GM23338 (cell line): ENCODE results near the gene FRAS1. TPM values are rescaled to one million over a fixed set of nuclear protein-coding genes. Genes with fewer than 3 reads are reported as not detected.

Experiments used
- ATAC-seq: fragments of 200-7000 bp; cut with Tn5 transposase; 3 replicates; pipeline ENCODE4 v1.9.1; 2020
- DNase-seq: peaks from one replicate; pipeline ENCODE4 v3.0.0-alpha.2; 2015; ENCODE audit warnings: low spot score
- H2AFZ ChIP-seq: fragments of 200-600 bp; sonication (generic); 2 replicates; pipeline ENCODE4 v1.8.0; 2016; ENCODE audit warnings: antibody characterized with exemption, mild to moderate bottlenecking, moderate library complexity
- H3F3A ChIP-seq: fragments of 200-600 bp; sonication (generic); replicated peaks from 2 replicates; pipeline ENCODE4 v1.8.0; 2017; ENCODE audit warnings: antibody characterized with exemption, mixed run types, low read depth
- H3K27ac ChIP-seq: fragments of 200-600 bp; sonication (generic); 2 replicates; pipeline ENCODE4 v1.6.1; 2016; ENCODE audit warnings: low read depth
- H3K27me3 ChIP-seq: fragments of 200-600 bp; sonication (generic); 2 replicates; pipeline ENCODE4 v1.8.0; 2016; ENCODE audit warnings: mild to moderate bottlenecking, mixed run types, moderate library complexity; ENCODE audit not compliant: insufficient read depth
- H3K36me3 ChIP-seq: fragments of 200-600 bp; sonication (generic); 2 replicates; pipeline ENCODE4 v1.8.0; 2016; ENCODE audit warnings: mild to moderate bottlenecking; ENCODE audit not compliant: insufficient read depth
- H3K4me1 ChIP-seq: fragments of 200-600 bp; sonication (generic); 2 replicates; pipeline ENCODE4 v1.8.0; 2016; ENCODE audit warnings: mild to moderate bottlenecking, moderate library complexity; ENCODE audit not compliant: insufficient read depth
- H3K4me2 ChIP-seq: fragments of 200-600 bp; sonication (generic); 2 replicates; pipeline ENCODE4 v1.7.1; 2017; ENCODE audit warnings: mixed run types
- H3K4me3 ChIP-seq: fragments of 200-600 bp; sonication (generic); 2 replicates; pipeline ENCODE4 v1.6.1; 2016; ENCODE audit warnings: mixed run types
- H3K79me2 ChIP-seq: fragments of 200-600 bp; sonication (generic); replicated peaks from 2 replicates; pipeline ENCODE4 v1.8.0; 2017; ENCODE audit warnings: mild to moderate bottlenecking; ENCODE audit not compliant: insufficient read depth
- H3K9me2 ChIP-seq: fragments of 200-600 bp; sonication (generic); 2 replicates; pipeline ENCODE4 v1.8.0; 2017; ENCODE audit not compliant: insufficient read depth
- H4K20me1 ChIP-seq: fragments of 200-600 bp; sonication (generic); replicated peaks from 2 replicates; pipeline ENCODE4 v1.8.0; 2017; ENCODE audit warnings: mild to moderate bottlenecking; ENCODE audit not compliant: insufficient read depth
- H3K27ac Mint-ChIP-seq: 2 replicates; pipeline ENCODE4 v1.8.0; 2020; ENCODE audit warnings: inconsistent platforms, mild to moderate bottlenecking, moderate library complexity, mixed read lengths
- H3K27me3 Mint-ChIP-seq: 3 replicates; pipeline ENCODE4 v1.8.0; 2022; ENCODE audit warnings: low read depth, mild to moderate bottlenecking, moderate library complexity, mixed read lengths, inconsistent platforms; ENCODE audit not compliant: insufficient read depth, poor library complexity
- H3K36me3 Mint-ChIP-seq: 3 replicates; pipeline ENCODE4 v1.8.0; 2021; ENCODE audit warnings: low read depth, mild to moderate bottlenecking, inconsistent platforms, moderate library complexity, mixed read lengths
- H3K4me1 Mint-ChIP-seq: 3 replicates; pipeline ENCODE4 v1.8.0; 2020; ENCODE audit warnings: mild to moderate bottlenecking, inconsistent platforms, mixed read lengths
- H3K4me3 Mint-ChIP-seq: 3 replicates; pipeline ENCODE4 v1.8.0; 2021; ENCODE audit warnings: moderate library complexity, mild to moderate bottlenecking, inconsistent platforms, mixed read lengths
- H3K9me3 Mint-ChIP-seq: 3 replicates; pipeline ENCODE4 v1.8.0; 2020; ENCODE audit warnings: moderate library complexity, mild to moderate bottlenecking, inconsistent platforms, mixed read lengths
- CREB1 ChIP-seq: fragments of 250-450 bp; sonication (Bioruptor Pico); IDR thresholded peaks from 2 replicates; pipeline ENCODE4 v1.5.0; 2020; ENCODE audit warnings: low read depth, mild to moderate bottlenecking, moderate library complexity
- CTCF ChIP-seq, 2 experiments: fragments of 200-600 bp in 1 of 2; sonication (generic) in 1 of 2; conservative IDR thresholded peaks; 2 replicates each; pipeline versions ENCODE4 v1.5.1 to v1.6.1; 2016 to 2017; ENCODE audit warnings: antibody characterized with exemption in 2 of 2, low read depth in 2 of 2, mild to moderate bottlenecking in 2 of 2, moderate library complexity in 1 of 2
- EZH2 ChIP-seq: fragments of 200-600 bp; sonication (generic); IDR thresholded peaks from one replicate; pipeline ENCODE4 v1.8.0; 2017; ENCODE audit warnings: antibody characterized with exemption, mild to moderate bottlenecking, low read depth; ENCODE audit not compliant: unreplicated experiment
- EZH2phosphoT487 ChIP-seq: fragments of 200-600 bp; sonication (generic); IDR thresholded peaks from one replicate; pipeline ENCODE4 v1.8.1; 2018; ENCODE audit warnings: antibody characterized with exemption; ENCODE audit not compliant: unreplicated experiment
- JUNB ChIP-seq: IDR thresholded peaks from one replicate; pipeline ENCODE4 v1.6.1; 2016; ENCODE audit warnings: antibody characterized with exemption; ENCODE audit not compliant: unreplicated experiment
- NANOG ChIP-seq: IDR thresholded peaks from 2 replicates; pipeline ENCODE4 v1.6.1; 2016; ENCODE audit warnings: antibody characterized with exemption, borderline replicate concordance
- POLR2AphosphoS5 ChIP-seq: IDR thresholded peaks from 2 replicates; pipeline ENCODE4 v1.6.1; 2016; ENCODE audit warnings: antibody characterized with exemption, low read depth
- STAT1 ChIP-seq: IDR thresholded peaks from one replicate; pipeline ENCODE4 v1.6.1; 2016; ENCODE audit warnings: antibody characterized with exemption; ENCODE audit not compliant: unreplicated experiment
- ZNF114 ChIP-seq: fragments of 250-450 bp; sonication (Bioruptor Pico); IDR thresholded peaks from 2 replicates; pipeline ENCODE4 v1.5.0; 2020; ENCODE audit warnings: mild to moderate bottlenecking, moderate library complexity
- ZNF331 ChIP-seq: fragments of 250-450 bp; sonication (Bioruptor Pico); IDR thresholded peaks from 2 replicates; pipeline ENCODE4 v1.5.0; 2020; ENCODE audit warnings: low read depth, mild to moderate bottlenecking, moderate library complexity
- polyA plus RNA-seq: library from polyadenylated mRNA; unstranded; fragments of >200 nt; fragmentation: Nextera tagmentation; extraction: Ambion mirVana; gene quantifications from 2 replicates; pipeline ENCODE4 v1.2.1, GENCODE V29; 2016
- total RNA-seq: library from RNA; depleted of rRNA; stranded (reverse); fragments of >200 nt; shearing (Covaris generic); gene quantifications from 2 replicates; pipeline ENCODE4 v1.2.3, GENCODE V29; 2014
- TF ChIP-seq, protein P1 (sequence below): IDR thresholded peaks from 2 replicates; pipeline ENCODE4 v1.6.1; 2016; ENCODE audit warnings: antibody characterized with exemption
- TF ChIP-seq, protein P2 (sequence below): fragments of 250-450 bp; sonication (Bioruptor Pico); IDR thresholded peaks from 2 replicates; pipeline ENCODE4 v1.5.0; 2020; ENCODE audit warnings: mild to moderate bottlenecking, moderate library complexity
- TF ChIP-seq, protein P3 (sequence below): IDR thresholded peaks from one replicate; pipeline ENCODE4 v1.6.1; 2018; ENCODE audit warnings: antibody characterized with exemption; ENCODE audit not compliant: unreplicated experiment

Gene FRAS1
- total and polyA plus RNA-seq, 2 experiments from 2014 or later, result 12.4 to 108 TPM

DNA sequence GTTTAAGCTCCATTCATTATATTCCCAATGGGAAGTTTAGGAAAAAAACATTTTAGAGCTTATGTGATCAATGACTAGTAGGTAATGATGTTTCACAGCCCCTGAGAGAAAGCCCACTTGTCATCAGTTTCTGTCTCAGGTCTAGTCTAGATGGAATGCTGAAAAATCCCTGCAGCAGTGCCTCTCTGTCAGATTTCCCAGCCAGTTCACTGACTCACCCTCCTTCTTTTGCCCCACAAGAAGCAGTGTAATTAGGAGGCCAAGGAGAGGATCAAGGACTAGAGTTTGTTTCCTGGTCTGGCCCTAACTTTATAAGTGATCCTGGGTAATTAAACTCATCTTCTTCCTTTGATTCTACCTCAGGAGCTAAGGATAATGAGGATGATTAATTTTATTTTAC lies 375.8 kb downstream of the FRAS1 start:
- ATAC-seq, result no peak
- Histone ChIP-seq H3K27me3 (no peaks in the 10 kb centered on the region), H3K79me2 (no peaks in the 10 kb centered on the region), H3K4me3 (no peak overlapping the region), H4K20me1 (no peaks in the 10 kb centered on the region), H3K4me2 (no peak overlapping the region), H3K4me1 (no peaks in the 10 kb centered on the region), H3K36me3 (peaks cover 24% of the 10 kb centered on the region), H3K9me2 (no peaks in the 10 kb centered on the region), H3K27ac (no peak overlapping the region), H3F3A (no peaks in the 10 kb centered on the region), H2AFZ (no peak overlapping the region)
- Mint-ChIP-seq H3K4me1 (peaks cover 12% of the 10 kb centered on the region; the same call in 2 of the 3 replicates), H3K4me3 (no peak overlapping the region), H3K27me3 (peaks cover 2% of the 10 kb centered on the region), H3K36me3 (peaks cover 33% of the 10 kb centered on the region), H3K27ac (no peak overlapping the region), H3K9me3 (no peaks in the 10 kb centered on the region)
- no peak for DNase-seq
- TF ChIP-seq CREB1 (CRISPR knock-in tag), result no peak
- TF ChIP-seq ZNF114, result no peak
- no peak for TF ChIP-seq STAT1
- TF ChIP-seq, protein P1, sequence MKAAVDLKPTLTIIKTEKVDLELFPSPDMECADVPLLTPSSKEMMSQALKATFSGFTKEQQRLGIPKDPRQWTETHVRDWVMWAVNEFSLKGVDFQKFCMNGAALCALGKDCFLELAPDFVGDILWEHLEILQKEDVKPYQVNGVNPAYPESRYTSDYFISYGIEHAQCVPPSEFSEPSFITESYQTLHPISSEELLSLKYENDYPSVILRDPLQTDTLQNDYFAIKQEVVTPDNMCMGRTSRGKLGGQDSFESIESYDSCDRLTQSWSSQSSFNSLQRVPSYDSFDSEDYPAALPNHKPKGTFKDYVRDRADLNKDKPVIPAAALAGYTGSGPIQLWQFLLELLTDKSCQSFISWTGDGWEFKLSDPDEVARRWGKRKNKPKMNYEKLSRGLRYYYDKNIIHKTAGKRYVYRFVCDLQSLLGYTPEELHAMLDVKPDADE, result no peak
- TF ChIP-seq EZH2phosphoT487, result no peak
- no peak for TF ChIP-seq CTCF (conservative IDR thresholded peaks at IDR 0.05; ENCODE audit: low read depth in 2 of 2)
- TF ChIP-seq, protein P2, sequence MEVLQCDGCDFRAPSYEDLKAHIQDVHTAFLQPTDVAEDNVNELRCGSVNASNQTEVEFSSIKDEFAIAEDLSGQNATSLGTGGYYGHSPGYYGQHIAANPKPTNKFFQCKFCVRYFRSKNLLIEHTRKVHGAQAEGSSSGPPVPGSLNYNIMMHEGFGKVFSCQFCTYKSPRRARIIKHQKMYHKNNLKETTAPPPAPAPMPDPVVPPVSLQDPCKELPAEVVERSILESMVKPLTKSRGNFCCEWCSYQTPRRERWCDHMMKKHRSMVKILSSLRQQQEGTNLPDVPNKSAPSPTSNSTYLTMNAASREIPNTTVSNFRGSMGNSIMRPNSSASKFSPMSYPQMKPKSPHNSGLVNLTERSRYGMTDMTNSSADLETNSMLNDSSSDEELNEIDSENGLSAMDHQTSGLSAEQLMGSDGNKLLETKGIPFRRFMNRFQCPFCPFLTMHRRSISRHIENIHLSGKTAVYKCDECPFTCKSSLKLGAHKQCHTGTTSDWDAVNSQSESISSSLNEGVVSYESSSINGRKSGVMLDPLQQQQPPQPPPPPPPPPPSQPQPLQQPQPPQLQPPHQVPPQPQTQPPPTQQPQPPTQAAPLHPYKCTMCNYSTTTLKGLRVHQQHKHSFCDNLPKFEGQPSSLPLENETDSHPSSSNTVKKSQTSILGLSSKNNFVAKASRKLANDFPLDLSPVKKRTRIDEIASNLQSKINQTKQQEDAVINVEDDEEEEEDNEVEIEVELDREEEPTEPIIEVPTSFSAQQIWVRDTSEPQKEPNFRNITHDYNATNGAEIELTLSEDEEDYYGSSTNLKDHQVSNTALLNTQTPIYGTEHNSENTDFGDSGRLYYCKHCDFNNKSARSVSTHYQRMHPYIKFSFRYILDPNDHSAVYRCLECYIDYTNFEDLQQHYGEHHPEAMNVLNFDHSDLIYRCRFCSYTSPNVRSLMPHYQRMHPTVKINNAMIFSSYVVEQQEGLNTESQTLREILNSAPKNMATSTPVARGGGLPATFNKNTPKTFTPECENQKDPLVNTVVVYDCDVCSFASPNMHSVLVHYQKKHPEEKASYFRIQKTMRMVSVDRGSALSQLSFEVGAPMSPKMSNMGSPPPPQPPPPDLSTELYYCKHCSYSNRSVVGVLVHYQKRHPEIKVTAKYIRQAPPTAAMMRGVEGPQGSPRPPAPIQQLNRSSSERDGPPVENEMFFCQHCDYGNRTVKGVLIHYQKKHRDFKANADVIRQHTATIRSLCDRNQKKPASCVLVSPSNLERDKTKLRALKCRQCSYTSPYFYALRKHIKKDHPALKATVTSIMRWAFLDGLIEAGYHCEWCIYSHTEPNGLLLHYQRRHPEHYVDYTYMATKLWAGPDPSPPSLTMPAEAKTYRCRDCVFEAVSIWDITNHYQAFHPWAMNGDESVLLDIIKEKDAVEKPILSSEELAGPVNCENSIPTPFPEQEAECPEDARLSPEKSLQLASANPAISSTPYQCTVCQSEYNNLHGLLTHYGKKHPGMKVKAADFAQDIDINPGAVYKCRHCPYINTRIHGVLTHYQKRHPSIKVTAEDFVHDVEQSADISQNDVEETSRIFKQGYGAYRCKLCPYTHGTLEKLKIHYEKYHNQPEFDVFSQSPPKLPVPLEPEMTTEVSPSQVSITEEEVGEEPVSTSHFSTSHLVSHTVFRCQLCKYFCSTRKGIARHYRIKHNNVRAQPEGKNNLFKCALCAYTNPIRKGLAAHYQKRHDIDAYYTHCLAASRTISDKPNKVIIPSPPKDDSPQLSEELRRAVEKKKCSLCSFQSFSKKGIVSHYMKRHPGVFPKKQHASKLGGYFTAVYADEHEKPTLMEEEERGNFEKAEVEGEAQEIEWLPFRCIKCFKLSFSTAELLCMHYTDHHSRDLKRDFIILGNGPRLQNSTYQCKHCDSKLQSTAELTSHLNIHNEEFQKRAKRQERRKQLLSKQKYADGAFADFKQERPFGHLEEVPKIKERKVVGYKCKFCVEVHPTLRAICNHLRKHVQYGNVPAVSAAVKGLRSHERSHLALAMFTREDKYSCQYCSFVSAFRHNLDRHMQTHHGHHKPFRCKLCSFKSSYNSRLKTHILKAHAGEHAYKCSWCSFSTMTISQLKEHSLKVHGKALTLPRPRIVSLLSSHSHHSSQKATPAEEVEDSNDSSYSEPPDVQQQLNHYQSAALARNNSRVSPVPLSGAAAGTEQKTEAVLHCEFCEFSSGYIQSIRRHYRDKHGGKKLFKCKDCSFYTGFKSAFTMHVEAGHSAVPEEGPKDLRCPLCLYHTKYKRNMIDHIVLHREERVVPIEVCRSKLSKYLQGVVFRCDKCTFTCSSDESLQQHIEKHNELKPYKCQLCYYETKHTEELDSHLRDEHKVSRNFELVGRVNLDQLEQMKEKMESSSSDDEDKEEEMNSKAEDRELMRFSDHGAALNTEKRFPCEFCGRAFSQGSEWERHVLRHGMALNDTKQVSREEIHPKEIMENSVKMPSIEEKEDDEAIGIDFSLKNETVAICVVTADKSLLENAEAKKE (CRISPR knock-in tag), result no peak
- no peak for TF ChIP-seq ZNF331
- no peak for TF ChIP-seq EZH2
- TF ChIP-seq, protein P3, sequence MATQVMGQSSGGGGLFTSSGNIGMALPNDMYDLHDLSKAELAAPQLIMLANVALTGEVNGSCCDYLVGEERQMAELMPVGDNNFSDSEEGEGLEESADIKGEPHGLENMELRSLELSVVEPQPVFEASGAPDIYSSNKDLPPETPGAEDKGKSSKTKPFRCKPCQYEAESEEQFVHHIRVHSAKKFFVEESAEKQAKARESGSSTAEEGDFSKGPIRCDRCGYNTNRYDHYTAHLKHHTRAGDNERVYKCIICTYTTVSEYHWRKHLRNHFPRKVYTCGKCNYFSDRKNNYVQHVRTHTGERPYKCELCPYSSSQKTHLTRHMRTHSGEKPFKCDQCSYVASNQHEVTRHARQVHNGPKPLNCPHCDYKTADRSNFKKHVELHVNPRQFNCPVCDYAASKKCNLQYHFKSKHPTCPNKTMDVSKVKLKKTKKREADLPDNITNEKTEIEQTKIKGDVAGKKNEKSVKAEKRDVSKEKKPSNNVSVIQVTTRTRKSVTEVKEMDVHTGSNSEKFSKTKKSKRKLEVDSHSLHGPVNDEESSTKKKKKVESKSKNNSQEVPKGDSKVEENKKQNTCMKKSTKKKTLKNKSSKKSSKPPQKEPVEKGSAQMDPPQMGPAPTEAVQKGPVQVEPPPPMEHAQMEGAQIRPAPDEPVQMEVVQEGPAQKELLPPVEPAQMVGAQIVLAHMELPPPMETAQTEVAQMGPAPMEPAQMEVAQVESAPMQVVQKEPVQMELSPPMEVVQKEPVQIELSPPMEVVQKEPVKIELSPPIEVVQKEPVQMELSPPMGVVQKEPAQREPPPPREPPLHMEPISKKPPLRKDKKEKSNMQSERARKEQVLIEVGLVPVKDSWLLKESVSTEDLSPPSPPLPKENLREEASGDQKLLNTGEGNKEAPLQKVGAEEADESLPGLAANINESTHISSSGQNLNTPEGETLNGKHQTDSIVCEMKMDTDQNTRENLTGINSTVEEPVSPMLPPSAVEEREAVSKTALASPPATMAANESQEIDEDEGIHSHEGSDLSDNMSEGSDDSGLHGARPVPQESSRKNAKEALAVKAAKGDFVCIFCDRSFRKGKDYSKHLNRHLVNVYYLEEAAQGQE, result no peak
- no peak for TF ChIP-seq NANOG
- TF ChIP-seq JUNB, result no peak
- no peak for TF ChIP-seq POLR2AphosphoS5
